Activated CD4-positive, alpha-beta T cell treated with anti-CD3 and anti-CD28 coated beads, Interleukin-2, Interleukin-4, amounts not matched to agents 100 ng/mL and 50 ng/mL, durations not matched to agents 16 hours and 8 hours (primary cell): ENCODE results near the gene SPPL3.
"Not testable (repeated sequence)": the region's sequence is repeated elsewhere in the genome, so short reads cannot be mapped to it uniquely, and the experiment has no call there.

Source experiments
- DNase-seq: peaks from one replicate; pipeline ENCODE4 v3.0.0-alpha.2; 2020; ENCODE audit warnings: low spot score

The SPPL3 gene, protein sequence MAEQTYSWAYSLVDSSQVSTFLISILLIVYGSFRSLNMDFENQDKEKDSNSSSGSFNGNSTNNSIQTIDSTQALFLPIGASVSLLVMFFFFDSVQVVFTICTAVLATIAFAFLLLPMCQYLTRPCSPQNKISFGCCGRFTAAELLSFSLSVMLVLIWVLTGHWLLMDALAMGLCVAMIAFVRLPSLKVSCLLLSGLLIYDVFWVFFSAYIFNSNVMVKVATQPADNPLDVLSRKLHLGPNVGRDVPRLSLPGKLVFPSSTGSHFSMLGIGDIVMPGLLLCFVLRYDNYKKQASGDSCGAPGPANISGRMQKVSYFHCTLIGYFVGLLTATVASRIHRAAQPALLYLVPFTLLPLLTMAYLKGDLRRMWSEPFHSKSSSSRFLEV

GRCh38 chr12:120904197-120904773 is at the start of gene SPPL3:
SPPL3 (minus strand) TSS chr12:120904358; CDS start chr12:120903867, 491 bp downstream.
- peak; percentile 93 for DNase-seq

DNA sequence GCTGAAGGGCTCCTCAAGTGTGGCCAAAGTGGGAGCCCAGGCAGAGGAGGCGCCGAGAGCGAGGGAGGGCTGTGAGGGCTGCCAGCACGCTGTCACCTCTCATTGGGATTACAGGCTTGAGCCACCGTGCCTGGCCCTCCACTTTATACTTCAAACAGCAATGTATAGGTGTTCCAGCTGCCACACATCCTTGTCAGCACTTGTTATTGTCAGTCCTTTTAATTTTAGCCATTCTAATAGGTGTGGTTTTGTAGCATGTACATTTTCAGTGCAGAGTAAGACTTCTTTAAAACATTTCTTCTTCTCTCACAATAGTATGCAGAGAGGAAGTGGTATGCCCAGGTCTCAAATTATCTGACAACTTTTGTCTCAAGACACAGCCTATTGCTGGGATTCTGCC is 46.6 kb upstream of the SPPL3 start:
- DNase-seq = no peak

DNA sequence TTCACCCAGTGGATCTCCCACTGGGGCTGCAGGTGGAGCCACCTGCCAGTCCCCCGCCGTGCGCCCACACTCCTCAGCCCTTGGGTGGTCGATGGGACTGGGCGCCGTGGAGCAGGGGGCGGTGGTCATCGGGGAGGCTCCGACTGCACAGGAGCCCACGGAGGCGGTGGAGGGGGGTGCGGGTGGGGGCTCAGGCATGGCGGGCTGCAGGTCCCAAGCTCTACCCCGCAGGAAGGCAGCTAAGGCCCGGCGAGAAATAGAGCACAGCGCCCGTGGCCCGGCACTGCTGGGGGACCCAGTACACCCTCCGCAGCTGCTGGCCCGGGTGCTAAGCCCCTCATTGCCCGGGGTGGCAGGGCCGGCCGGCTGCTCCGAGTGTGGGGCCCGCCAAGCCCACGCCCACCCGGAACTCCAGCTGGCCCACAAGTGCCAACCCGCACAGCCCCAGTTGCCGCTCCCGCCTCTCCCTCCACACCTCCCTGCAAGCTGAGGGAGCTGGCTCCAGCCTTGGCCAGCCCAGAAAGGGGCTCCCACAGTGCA is 46.2 kb upstream of the SPPL3 start:
- DNase-seq = not testable (repeated sequence)

GRCh38 chr12:120945516-120945915 is 41.4 kb upstream of the SPPL3 start:
- DNase-seq = not testable (repeated sequence)

DNA sequence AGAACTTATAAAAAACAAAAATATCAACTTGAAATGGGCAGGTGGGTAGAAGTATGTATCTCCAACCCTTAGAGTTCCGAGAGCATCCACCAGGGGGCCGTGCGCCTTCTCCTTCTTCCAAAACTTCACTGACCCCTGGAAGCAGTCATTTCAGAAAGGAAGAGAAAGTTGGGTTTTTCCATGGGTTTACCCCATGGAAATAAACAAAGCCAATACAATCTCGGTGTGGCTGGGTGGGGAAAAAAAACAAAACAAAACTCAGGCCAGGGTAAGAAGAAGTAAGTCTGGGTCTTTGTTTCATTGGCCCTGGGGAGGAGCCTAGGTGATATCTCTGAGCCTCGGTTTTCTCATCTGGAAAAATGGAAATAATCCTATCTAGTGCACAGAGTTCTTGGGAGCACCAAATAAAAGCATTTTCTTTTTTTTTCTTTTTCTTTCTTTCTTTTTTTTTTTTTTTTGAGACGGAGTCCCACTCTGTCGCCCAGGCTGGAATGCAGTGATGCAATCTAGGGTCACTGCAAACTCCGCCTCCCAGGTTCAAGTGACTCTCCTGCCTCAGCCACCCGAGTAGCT is 40.6 kb upstream of the SPPL3 start:
- peak; percentile 67 for DNase-seq

DNA sequence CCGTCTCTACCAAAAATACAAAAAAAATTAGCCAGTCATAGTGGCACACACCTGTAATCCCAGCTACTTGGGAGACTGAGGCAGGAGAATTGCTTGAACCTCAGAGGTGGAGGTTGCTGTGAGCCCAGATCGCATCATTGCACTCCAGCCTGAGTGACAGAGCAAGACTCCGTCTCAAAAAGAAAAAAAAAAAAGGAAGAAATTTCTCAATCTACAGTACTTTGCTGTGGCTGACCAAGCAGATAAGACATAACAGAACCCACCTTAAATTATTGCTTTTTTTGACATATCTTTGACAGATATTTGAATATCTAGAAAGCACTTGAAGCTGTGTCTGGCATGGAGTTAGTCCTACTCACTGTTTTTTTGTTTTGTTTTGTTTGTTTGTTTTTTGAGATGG is 39.3 kb upstream of the SPPL3 start:
- DNase-seq = no peak

DNA sequence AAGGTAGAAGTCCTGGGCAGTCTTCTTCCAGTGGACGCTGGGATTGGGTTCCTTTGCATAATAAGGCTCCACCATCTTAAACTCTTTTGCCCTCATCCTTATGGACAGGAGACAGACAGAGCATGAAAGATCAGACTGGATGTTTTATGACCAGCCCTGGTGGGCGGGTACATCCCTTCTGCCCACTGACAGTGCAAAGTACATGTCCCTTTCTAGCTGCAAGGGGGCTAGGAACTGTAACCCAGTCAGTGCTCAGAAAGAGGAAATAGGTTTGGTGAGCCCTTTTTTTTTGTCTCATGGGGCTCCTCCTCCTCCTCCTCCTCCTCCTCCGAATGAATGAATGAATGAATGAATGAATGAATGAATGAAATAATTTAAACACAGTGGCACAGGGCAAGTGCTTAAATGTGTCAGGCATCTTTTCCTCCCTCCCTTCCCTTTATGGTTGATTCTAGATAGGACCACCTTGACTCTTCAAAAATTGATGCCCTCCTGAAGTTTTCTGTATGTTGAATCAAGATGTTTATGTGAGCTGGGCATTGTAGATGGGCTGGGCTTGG is 37.8 kb upstream of the SPPL3 start:
- no peak for DNase-seq

- no peak for DNase-seq
Observed at GRCh38 chr12:120941412-120941811, 37.3 kb upstream of the SPPL3 start.

DNA sequence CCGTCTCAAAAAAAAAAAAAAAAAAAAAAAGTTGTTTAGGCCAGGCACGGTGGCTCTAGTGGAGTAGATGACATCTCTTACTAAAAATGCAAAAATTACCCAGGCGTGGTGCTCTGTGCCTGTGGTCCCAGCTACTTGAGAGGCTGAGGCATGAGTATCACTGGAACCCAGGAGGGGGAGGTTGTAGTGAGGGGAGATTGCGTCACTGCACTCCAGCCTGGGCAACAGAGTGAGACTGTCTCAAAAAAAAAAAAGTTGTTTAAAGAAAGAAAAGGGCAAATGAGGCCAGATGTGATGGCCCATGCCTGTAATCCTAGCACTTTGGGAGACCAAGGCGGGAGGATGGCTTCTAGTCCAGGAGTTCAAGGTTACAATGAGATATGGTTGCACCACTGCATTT is 36.6 kb upstream of the SPPL3 start:
- no peak for DNase-seq

GRCh38 chr12:120940006-120940405 is 35.8 kb upstream of the SPPL3 start:
- no peak for DNase-seq

GRCh38 chr12:120939523-120939922 is 35.4 kb upstream of the SPPL3 start:
- no peak for DNase-seq

GRCh38 chr12:120938496-120938895 is 34.3 kb upstream of the SPPL3 start:
- DNase-seq = no peak

DNA sequence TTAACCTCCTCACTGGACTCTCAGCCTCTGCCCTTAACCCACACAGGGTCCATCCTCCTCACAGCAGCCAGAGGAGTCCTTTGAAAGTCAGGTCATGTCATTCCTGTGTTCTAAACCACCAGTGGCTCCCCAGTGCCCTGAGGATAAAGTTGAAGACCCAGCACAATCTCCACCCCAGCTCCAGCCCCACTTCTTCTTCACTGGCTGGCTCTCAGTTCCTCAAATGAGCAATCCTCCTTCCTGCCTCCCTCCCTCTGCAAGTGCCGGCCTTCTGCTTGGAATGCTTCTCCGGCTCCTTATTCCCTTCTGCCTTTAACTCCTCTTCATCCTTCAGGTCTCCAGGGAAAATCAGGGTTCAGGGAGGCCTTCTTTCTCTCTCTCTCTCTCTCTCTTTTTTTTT is 32.0 kb upstream of the SPPL3 start:
- no peak for DNase-seq

DNA sequence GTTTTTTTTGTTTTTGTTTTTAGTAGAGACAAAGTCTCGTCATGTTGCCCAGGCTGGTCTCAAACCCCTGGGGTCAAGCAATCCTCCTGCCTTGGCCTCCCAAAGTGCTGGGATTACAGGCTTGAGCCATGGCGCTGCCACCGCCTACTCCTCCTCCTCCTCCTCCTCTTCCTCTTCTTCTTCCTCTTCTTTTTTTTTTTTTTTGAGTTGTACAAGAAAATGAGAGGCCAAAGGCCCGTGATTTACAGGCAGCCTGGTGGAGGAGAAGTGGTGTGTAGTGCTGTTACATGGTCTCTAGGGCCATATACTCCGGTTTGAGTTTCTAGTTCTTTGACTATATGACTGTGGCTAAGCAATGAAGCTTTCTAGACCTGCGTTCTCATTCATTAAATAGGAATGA is 29.6 kb upstream of the SPPL3 start:
- DNase-seq = no peak

- DNase-seq = no peak
Observed at GRCh38 chr12:120932956-120933526, 28.9 kb upstream of the SPPL3 start.

DNA sequence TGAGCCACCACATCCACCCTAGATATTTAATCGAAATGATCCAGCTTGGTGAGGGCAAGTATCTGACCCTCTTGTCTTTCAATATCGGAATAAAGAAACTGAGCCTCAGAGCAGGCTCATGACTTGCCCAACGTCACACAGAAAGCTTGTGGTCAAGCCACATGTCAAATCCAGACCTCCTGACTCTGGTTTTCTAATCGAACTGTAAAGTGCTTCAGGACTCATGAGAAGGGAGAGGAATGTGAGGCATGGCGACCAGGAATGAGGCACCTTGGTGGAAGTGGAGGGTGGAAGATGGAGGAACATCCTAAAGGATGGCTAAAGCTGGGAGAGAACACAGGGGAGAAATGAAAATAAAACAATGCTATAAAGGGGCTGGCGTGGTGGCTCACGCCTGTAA is 27.9 kb upstream of the SPPL3 start:
- DNase-seq = no peak

GRCh38 chr12:120930032-120930431 is 25.9 kb upstream of the SPPL3 start:
- no peak for DNase-seq

DNA sequence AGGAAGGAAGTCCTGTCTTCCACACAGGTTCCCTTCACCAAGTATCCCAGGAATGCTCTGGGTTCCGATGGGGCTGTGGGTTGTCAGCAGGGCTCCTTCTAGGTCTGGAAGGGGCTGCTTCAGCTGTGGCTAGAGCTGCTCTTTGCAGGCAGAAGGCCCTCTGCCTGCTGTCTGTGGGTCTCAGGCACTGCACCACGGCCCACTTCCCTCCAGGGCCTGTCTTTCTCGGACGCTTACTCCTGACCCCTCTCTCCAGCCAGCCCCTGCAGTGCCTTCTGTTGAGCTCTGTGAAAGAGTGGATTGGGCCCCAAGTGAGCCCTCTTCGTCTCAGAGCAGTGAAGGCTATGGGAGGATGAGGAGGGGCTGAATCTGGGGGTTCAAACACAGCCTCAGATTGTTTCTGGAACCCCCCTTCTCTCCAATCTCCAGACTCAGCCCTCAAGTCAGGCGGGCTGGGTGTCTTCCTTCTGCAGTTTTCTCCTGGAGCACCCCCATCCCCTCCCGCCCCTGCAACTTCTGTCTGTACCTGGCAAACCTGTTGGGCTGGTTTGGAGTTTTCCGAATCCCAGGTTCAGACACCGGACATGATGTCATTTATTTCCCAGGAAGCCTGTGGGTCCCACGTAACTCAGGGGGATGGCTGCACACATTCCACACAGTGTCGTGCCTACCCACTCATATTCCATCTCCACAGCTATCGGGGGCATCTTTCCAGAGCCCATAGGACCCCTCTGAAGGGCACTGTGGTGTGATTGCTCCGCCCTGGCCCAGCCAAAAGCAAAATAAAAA is 24.9 kb upstream of the SPPL3 start:
- DNase-seq = no peak

DNA sequence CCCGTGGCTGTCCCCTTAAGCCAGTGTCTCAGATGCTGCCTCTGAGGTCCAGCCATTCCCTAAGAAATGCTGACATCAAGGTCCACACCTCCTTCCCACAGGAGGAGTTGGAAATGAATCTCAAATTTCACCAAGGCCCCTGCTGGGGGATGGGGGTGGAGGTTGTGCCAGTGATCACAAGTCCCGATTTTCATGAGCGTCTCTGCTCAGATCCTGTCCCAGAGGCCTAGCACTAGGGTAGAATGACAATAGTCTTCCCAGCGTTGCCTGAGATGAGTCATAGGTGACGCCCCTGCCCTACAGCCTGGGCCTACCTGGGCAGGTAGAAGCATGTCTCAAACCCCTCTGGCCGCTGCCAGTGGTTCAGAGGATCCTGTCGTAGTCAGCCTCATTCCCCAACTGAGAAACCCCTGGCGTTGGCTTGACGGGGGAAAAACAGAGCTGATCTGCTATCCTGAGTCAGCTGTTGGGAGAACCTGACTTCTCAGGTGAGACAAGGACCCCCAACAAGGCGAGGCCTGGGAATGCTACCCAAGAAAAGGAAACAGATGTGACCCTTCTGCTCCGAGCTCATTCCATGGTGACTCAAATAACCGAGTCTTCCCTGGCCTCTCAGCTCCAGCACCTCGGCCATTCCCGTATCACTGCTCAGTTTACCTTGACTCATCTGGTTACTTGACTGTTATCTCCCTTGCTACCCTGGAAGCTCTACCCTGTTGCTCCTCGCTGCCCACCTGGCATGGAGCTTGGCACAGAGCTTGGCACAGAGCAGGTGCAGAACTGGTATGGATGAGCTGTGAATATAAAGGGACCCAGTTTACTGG is 21.8 kb upstream of the SPPL3 start:
- DNase-seq = no peak

DNA sequence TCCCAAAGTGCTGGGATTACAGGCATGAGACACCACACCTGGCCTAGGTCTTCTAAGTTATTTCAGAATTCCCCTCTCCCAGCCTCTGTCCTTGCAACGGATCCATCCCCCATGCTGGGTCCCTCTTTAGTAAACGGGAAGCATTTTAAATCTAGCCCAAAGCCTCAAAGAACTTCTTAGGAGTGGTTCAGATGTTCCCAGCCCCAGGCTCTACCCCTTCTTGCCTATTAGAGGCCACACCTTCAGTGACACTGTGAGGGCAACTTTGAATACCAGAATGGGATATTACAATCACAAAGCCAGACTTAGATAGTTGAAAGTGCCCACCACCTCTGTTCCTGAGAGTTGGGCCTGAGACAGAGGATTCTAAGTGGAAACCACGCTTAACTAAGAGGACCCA is 18.1 kb upstream of the SPPL3 start:
- DNase-seq = no peak

DNA sequence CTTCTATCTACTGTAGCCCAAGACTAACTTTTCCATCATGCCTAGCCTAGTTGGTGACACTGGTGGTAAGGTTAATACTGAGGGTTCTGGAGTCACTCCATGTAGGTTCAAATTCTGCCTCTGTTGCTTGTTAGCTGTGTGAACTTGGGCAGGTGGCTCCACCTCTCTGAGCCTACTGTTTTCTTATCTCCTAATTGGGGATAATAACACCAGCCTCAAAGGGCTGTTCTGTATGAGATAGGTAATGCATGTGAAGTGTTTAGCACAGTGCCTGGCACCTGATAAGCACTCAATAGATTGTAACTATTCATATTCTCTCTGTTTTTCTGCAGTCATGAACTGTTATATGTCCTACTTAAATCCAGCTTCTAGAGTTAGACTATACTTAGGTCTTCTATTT is 17.5 kb upstream of the SPPL3 start:
- no peak for DNase-seq
